Gastroesophageal sphincter (tissue), 3 donors: ENCODE results near the gene CLMP.

Experiments used
- CTCF ChIP-seq, 4 experiments: fragments of 200-600 bp in 2 of 4; fragments of 450-650 bp in 2 of 4; sonication (generic) in 1 of 4; IDR thresholded peaks; one replicate each; pipeline ENCODE4 v1.5.1; 2017 to 2019; ENCODE audit warnings: antibody characterized with exemption in 4 of 4, mild to moderate bottlenecking in 2 of 4, moderate library complexity in 2 of 4
- EP300 ChIP-seq: sonication (generic); formaldehyde crosslinking; IDR thresholded peaks from one replicate; pipeline ENCODE4 v1.6.1; 2017; ENCODE audit warnings: antibody characterized with exemption, mild to moderate bottlenecking
- POLR2A ChIP-seq, 2 donors: fragments of 450-650 bp; IDR thresholded peaks; one replicate each; pipeline ENCODE4 v1.6.1; 2017; ENCODE audit warnings: antibody characterized with exemption in 2 of 2, mild to moderate bottlenecking in 2 of 2, moderate library complexity in 1 of 2

GRCh38 chr11:123060277-123061000 is 134.6 kb downstream of the CLMP start:
- TF ChIP-seq CTCF (IDR thresholded peaks at IDR 0.05) (no peak), EP300 (no peak), POLR2A (IDR thresholded peaks at IDR 0.05) (no peak)
